ACC112 (cell line): ENCODE results near the gene COA5.
A peak's percentile ranks its signal among the peaks of the same experiment; 100 is the strongest.
"Not testable (repeated sequence)": the region's sequence is repeated elsewhere in the genome, so short reads cannot be mapped to it uniquely, and the experiment has no call there.

ENCODE experiments used
- H2AFZ ChIP-seq: fragments of 200-600 bp; sonication (generic); one replicate; pipeline ENCODE4 v1.6.0; 2017; ENCODE audit warnings: antibody characterized with exemption, low read length; ENCODE audit not compliant: unreplicated experiment
- H3K27ac ChIP-seq: fragments of 200-600 bp; sonication (generic); 2 replicates; pipeline ENCODE4 v1.5.1; 2014; ENCODE audit warnings: low read depth, mild to moderate bottlenecking, antibody characterized with exemption, low read length, moderate library complexity
- H3K27me3 ChIP-seq: fragments of 200-600 bp; sonication (generic); 2 replicates; pipeline ENCODE4 v1.6.1; 2014; ENCODE audit warnings: mild to moderate bottlenecking, antibody characterized with exemption, low read length, moderate library complexity, mixed read lengths; ENCODE audit not compliant: insufficient read depth
- H3K36me3 ChIP-seq: fragments of 200-600 bp; sonication (generic); 2 replicates; pipeline ENCODE4 v1.6.1; 2016; ENCODE audit warnings: mild to moderate bottlenecking, antibody characterized with exemption, low read length, moderate library complexity, mixed read lengths; ENCODE audit not compliant: insufficient read depth
- H3K4me1 ChIP-seq: fragments of 200-600 bp; sonication (generic); one replicate; pipeline ENCODE4 v1.6.1; 2016; ENCODE audit warnings: low read length, mixed read lengths; ENCODE audit not compliant: insufficient read depth, unreplicated experiment, control insufficient read depth
- H3K4me3 ChIP-seq: fragments of 200-600 bp; sonication (generic); 2 replicates; pipeline ENCODE4 v1.5.1; 2014; ENCODE audit warnings: mild to moderate bottlenecking, low read depth, low read length
- H3K79me2 ChIP-seq: fragments of 200-600 bp; sonication (generic); one replicate; pipeline ENCODE4 v1.6.0; 2016; ENCODE audit warnings: low read length; ENCODE audit not compliant: control insufficient read depth, unreplicated experiment, insufficient read depth

Gene COA5

DNA sequence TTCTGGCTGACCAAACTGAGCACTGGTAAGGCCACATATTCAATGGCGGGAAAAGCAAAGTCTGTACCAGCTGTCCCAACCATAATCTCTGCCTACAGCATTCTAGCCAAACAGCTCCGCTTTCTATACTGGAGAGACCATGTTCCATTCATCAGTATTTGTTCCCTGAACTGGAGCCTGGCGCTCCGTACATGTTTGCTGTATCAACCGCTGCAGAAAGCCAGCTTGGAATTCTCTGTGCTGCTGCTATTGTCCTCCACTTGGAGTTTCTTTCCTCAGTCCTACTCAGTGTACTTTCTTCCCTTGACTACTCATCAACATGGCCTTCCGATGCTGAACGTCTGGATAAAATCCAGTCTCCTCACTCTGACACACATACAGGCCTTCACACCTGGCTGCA is 1.9 kb downstream of the COA5 start:
- peaks cover 9% of the 10 kb centered on the region; the same call in 1 of the 2 replicates for H3K36me3 ChIP-seq
- no peak overlapping the region for H3K4me3 ChIP-seq
- no peak overlapping the region for H2AFZ ChIP-seq
- H3K4me1 ChIP-seq = peaks cover 31% of the 10 kb centered on the region
- no peaks in the 10 kb centered on the region for H3K27me3 ChIP-seq
- peaks cover 60% of the 10 kb centered on the region for H3K79me2 ChIP-seq
- no peak overlapping the region for H3K27ac ChIP-seq

DNA sequence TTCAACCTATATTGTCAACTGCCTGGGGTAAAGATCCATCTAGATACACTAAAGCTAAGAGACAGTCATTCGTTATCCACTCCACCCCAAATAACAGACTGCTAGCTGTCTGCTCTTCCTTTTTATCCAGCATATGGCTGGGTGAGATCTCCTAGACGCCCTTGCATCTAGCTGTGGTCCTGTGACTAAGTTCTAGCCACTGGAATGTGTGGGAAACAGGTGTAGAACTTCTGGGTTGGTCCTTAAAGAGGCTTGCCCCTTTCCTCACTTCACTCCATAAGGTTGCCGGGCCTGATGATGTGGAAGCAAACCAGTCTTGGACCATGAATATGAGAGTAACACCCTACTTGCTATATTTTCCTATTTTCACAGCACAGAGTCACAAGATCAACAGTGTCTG is 3.2 kb downstream of the COA5 start:
- Histone ChIP-seq H2AFZ (no peak overlapping the region), H3K27me3 (no peaks in the 10 kb centered on the region), H3K4me1 (peaks cover 17% of the 10 kb centered on the region), H3K4me3 (no peak overlapping the region), H3K36me3 (peaks cover 7% of the 10 kb centered on the region), H3K27ac (no peak overlapping the region), H3K79me2 (peaks cover 46% of the 10 kb centered on the region)

DNA sequence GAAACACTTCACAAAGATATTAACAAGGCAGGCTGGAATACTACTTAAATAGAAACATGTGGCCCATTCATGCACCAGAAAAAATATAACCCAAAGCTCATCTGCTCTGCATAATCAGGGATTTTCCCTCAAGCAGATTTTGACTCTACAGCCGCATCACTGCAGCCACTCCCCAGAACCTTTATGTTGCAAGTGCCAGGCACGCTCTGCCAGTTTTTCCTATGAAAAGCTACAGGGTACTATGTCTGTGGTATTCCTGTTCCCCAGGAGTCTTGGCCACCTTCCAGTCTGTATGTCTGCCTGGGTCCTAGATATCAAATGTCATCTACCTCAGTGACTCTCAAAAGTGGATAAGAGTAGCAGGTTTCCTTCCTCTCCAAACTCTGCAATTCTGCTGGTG is 3.8 kb downstream of the COA5 start:
- peaks cover 16% of the 10 kb centered on the region for H3K4me1 ChIP-seq
- H2AFZ ChIP-seq = no peak overlapping the region
- H3K4me3 ChIP-seq = no peak overlapping the region
- peaks cover 6% of the 10 kb centered on the region for H3K36me3 ChIP-seq
- H3K27me3 ChIP-seq = no peaks in the 10 kb centered on the region
- no peak overlapping the region for H3K27ac ChIP-seq
- peaks cover 41% of the 10 kb centered on the region for H3K79me2 ChIP-seq

DNA sequence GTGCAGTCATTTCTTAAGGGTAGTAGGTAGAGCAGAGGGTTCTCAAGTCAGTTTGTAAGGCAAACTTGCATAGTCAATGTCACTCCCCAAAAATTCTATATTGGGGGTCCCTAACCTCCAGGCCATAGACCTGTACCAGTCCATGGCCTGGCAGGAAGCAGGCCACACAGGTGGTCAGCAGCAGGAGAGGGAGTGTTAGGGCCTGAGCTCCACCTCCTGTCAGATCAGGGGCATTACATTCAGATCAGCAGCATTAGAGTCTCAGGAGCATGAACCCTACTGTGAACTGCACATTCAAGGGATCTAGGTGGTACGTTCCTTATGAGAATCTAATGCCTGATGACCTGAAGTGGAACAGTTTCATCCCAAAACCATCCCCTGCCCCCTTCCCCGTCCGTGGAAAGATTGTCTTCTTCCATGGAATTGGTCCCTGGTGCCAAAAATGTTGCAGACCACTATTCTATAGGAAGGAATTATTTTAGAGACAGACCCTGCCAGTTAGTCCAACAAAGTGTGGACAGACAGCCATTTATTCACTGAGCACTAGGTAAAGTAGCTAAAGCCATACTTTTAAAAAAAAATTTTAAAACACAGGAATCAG is 6.7 kb downstream of the COA5 start:
- Histone ChIP-seq H3K27ac (no peak overlapping the region), H3K4me3 (no peak overlapping the region), H3K27me3 (no peaks in the 10 kb centered on the region), H2AFZ (no peak overlapping the region), H3K4me1 (peaks cover 19% of the 10 kb centered on the region), H3K36me3 (peaks cover 15% of the 10 kb centered on the region), H3K79me2 (peaks cover 18% of the 10 kb centered on the region)

DNA sequence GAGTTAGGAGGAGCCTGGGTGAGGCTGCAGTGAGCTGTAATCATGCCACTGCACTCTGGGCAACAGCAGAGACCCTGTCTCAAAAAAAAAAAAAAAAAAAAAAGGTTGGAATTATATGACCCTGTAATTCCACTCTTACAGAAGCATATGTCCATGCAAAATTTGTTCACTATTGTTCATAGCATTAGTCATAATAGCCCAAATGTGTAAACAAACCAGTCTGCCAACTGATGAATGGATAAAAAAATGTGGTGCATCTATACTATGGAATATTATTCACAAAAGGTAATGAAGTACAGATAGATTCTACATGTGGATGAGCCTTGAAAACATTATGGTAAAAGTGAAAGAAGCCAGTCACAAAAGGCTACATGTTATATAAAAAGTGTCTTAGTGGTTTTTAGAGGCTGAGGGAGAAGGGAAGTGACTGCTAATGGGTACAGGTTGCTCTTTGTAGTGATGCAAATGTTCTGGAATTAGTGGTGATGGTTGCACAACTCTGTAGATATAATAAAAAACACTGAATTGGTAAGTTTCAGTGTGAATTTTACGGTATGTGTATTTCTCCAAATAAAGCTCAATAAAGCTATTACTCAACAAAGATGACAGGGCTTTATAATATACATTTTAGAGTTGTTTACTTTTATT is 9.4 kb downstream of the COA5 start:
- no peak overlapping the region for H2AFZ ChIP-seq
- peak overlapping the region; percentile 78 for H3K27ac ChIP-seq
- H3K79me2 ChIP-seq = peaks cover 2% of the 10 kb centered on the region
- peaks cover 18% of the 10 kb centered on the region for H3K4me1 ChIP-seq
- peaks cover 25% of the 10 kb centered on the region for H3K36me3 ChIP-seq
- H3K27me3 ChIP-seq = no peaks in the 10 kb centered on the region
- no peak overlapping the region for H3K4me3 ChIP-seq

DNA sequence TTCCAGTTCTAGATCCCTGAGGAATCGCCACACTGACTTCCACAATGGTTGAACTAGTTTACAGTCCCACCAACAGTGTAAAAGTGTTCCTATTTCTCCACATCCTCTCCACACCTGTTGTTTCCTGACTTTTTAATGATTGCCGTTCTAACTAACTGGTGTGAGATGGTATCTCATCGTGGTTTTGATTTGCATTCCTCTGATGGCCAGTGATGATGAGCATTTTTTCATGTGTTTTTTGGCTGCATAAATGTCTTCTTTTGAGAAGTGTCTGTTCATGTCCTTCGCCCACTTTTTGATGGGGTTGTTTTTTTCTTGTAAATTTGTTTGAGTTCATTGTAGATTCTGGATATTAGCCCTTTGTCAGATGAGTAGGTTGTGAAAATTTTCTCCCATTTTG is 13.6 kb downstream of the COA5 start:
- H3K79me2 ChIP-seq, H3K27me3 ChIP-seq, H3K27ac ChIP-seq, H3K4me3 ChIP-seq, H2AFZ ChIP-seq: not testable (repeated sequence)
- Histone ChIP-seq H3K4me1 (peaks cover 15% of the 10 kb centered on the region), H3K36me3 (peaks cover 21% of the 10 kb centered on the region; the same call in 1 of the 2 replicates)

DNA sequence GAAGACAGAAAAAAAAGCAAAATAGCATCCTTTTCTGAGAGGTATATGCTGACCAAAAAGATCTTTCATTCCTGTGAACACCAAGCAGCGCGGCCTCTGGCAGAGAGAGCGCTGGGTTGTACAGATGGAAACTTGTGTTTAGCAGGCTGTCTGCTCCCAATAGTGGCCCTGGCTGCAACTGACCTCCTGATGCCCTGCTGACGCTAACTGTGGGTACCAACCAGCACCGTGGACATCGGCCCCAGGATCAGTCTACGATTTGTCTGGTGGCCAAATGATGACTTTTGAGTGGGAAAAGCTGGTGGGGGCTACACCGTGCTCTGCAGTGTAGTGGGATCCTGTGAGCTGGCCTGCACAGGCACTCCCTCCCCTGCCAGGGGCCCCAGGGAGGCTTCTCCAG is 15.7 kb downstream of the COA5 start:
- Histone ChIP-seq H3K36me3 (peaks cover 15% of the 10 kb centered on the region; the same call in 1 of the 2 replicates), H3K27me3 (no peaks in the 10 kb centered on the region), H2AFZ (no peak overlapping the region), H3K4me1 (no peaks in the 10 kb centered on the region), H3K27ac (no peak overlapping the region), H3K4me3 (no peak overlapping the region), H3K79me2 (peaks cover 2% of the 10 kb centered on the region)

DNA sequence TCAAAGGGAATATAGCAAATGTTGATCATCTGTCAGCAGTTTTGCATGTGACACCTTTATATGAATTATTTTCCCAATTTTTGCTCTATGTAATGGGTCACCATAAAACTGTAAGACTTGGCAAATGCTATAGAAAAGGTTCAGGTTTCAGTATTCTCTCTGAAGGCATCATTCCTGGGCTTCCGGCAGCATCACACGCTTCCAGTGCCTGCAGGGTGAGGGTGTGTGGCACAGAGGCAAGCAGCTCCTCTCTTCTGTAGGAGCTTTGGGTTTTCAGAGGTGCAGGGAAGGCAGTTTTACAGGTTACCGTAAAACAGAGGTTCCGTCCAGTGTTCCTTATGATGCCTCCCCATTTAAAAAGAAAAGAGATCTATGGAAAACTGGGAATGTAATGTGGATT is 18.8 kb downstream of the COA5 start:
- no peaks in the 10 kb centered on the region for H3K27me3 ChIP-seq
- no peak overlapping the region for H3K27ac ChIP-seq
- no peaks in the 10 kb centered on the region for H3K4me1 ChIP-seq
- no peaks in the 10 kb centered on the region for H3K79me2 ChIP-seq
- H3K36me3 ChIP-seq = peaks cover 6% of the 10 kb centered on the region; the same call in 1 of the 2 replicates
- H2AFZ ChIP-seq = no peak overlapping the region
- H3K4me3 ChIP-seq = no peak overlapping the region

DNA sequence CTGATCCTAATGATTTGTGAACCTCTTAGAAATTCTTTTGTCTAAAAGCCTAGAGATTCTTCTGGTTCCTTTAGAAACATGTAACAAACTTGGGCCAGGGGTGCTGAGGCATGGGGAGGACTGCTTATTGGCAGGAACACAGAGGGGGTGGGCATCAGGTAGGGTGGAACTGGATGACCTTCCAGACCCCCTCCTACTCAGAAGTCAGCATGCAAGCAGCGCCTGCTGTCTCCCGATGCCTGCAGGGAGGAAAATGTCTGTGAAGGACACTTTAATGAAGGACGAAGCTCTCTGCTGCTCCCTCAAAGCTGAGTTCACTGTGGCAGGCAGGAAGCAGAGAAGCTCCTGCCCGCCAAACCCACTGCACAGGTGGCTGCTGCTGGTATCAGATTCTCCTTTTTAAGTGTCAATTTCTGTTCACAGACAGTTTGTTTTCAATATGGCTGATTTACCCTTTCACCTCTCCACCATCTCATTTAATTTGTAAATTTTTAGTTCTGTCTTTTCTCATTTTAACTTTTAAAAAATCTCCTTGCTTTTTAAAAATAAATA is 19.4 kb downstream of the COA5 start:
- Histone ChIP-seq H3K27ac (no peak overlapping the region), H3K4me3 (no peak overlapping the region), H3K79me2 (no peaks in the 10 kb centered on the region), H3K36me3 (peaks cover 3% of the 10 kb centered on the region; the same call in 1 of the 2 replicates), H3K27me3 (no peaks in the 10 kb centered on the region), H2AFZ (no peak overlapping the region), H3K4me1 (no peaks in the 10 kb centered on the region)

DNA sequence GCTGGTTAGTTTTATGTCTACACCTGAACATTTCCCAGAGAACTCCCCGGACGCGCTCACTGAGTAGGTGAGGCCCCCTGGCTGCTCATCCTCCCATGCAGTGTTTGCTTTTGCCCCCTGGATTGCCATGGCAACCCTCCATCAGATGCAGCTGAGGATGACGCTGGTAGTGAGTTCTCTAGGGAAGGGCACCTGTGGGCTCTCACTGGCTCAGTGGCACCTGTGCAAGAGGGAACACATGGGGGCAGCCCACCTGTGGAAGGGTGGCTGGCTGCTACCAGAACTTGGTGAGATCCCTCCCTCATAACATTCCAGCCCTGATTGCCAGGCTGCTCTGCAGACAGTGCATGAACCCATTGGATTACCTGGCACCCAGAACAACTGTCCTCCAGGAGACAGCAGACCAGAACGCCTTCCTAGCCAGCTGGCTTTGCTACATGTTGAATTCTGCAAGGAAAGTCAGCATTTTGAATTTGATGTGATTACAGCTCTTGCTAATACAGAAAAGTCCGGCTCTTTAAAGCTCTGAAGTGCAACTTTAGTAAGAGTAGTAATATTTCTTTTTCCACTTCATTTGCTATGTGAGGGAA is 21.7 kb downstream of the COA5 start:
- H3K27ac ChIP-seq = no peak overlapping the region
- H3K4me1 ChIP-seq = no peaks in the 10 kb centered on the region
- H3K4me3 ChIP-seq = no peak overlapping the region
- no peaks in the 10 kb centered on the region for H3K79me2 ChIP-seq
- H2AFZ ChIP-seq = no peak overlapping the region
- no peaks in the 10 kb centered on the region for H3K36me3 ChIP-seq
- H3K27me3 ChIP-seq = no peaks in the 10 kb centered on the region

DNA sequence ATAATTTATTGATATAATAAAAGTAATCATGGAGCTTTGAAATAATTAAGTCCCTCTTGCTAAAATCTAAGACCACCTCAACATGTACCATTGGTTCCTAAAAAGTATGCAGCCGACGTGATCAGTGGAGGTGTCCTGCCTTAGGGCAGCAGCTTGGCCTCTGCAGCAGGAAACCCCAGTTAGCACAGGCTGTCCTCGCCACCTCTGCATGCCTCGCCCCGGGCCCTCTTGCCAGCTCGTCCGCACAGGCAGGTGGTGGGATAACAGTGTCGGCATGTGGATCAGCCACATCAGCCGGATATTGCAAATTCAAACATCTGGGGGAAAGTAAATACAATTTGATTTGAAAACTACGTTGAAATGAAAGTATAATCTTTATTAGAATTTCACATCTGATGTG is 22.9 kb downstream of the COA5 start:
- no peaks in the 10 kb centered on the region for H3K79me2 ChIP-seq
- no peaks in the 10 kb centered on the region for H3K4me1 ChIP-seq
- H3K27ac ChIP-seq = no peak overlapping the region
- H3K4me3 ChIP-seq = no peak overlapping the region
- no peaks in the 10 kb centered on the region for H3K36me3 ChIP-seq
- no peaks in the 10 kb centered on the region for H3K27me3 ChIP-seq
- H2AFZ ChIP-seq = no peak overlapping the region
